Activated CD8-positive, alpha-beta memory T cell treated with anti-CD3 and anti-CD28 coated beads, Interleukin-2, amount 10 ng/mL, durations not matched to agents 7 days and 5 days (primary cell): Measurements from ENCODE around the gene MAP6D1. TPM values are rescaled to one million over a fixed set of nuclear protein-coding genes. Genes with fewer than 3 reads are reported as not detected.

ENCODE experiments used
- ATAC-seq: fragments of 150-1000 bp; cut with Tn5 transposase; one replicate; pipeline ENCODE4 v1.10.0; 2021; ENCODE audit warnings: moderate library complexity
- CTCF ChIA-PET: fragments of 350-600 bp; sonication (Branson Sonifier 250); formaldehyde crosslinking; loops from one replicate; lab custom pipeline; 2021; ENCODE audit warnings: antibody characterized with exemption; lab: Charles Lee
- DNase-seq: peaks from one replicate; pipeline ENCODE4 v3.0.0-alpha.2; 2020
- H3K27ac Mint-ChIP-seq: one replicate; pipeline ENCODE4 v1.8.0; 2021; ENCODE audit warnings: mild to moderate bottlenecking, mixed read lengths
- H3K27me3 Mint-ChIP-seq: one replicate; pipeline ENCODE4 v1.8.0; 2021; ENCODE audit warnings: mixed read lengths
- H3K36me3 Mint-ChIP-seq: one replicate; pipeline ENCODE4 v1.8.0; 2021; ENCODE audit warnings: mild to moderate bottlenecking, mixed read lengths
- H3K4me1 Mint-ChIP-seq: one replicate; pipeline ENCODE4 v1.8.0; 2021; ENCODE audit warnings: mixed read lengths
- H3K4me3 Mint-ChIP-seq: one replicate; pipeline ENCODE4 v1.8.0; 2021; ENCODE audit warnings: mild to moderate bottlenecking, moderate library complexity, mixed read lengths
- H3K9me3 Mint-ChIP-seq: one replicate; pipeline ENCODE4 v1.8.0; 2022; ENCODE audit warnings: low read depth, mixed read lengths
- total RNA-seq, 2 experiments: library from RNA; stranded (reverse); gene quantifications; one replicate each; pipeline ENCODE4 v1.2.3, GENCODE V29; 2021

Gene MAP6D1
- total RNA-seq, 2 experiments from 2014 or later, result 0.47 to 0.70 TPM

DNA sequence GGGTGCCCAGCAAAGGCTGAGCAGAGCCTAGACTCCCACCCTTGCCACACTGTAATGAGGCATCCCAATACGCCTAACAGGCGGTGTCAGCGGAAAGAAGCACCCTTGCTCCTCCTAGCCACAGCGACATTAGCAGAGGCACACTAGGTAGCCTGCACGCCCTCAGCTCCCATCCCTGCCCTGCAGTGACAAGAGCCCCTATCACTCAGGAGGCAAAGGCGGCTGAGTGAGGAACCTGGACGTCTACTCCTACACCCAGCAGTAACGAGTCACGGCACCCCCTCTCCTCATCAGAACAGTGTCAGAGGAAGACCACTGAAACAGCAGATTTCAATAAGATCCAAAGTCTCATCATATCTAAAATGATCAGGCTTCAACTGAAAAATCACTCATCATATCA, 12.0 kb upstream of the MAP6D1 start:
- CTCF ChIA-PET, result no interaction called here
- no peaks in the 10 kb centered on the region for H3K9me3 Mint-ChIP-seq
- H3K27me3 Mint-ChIP-seq, result no peaks in the 10 kb centered on the region
- ATAC-seq, result no peak
- peaks cover 2% of the 10 kb centered on the region for H3K4me1 Mint-ChIP-seq
- peaks cover 23% of the 10 kb centered on the region for H3K36me3 Mint-ChIP-seq
- DNase-seq, result no peak
- H3K27ac Mint-ChIP-seq, result no peak overlapping the region
- no peak overlapping the region for H3K4me3 Mint-ChIP-seq

DNA sequence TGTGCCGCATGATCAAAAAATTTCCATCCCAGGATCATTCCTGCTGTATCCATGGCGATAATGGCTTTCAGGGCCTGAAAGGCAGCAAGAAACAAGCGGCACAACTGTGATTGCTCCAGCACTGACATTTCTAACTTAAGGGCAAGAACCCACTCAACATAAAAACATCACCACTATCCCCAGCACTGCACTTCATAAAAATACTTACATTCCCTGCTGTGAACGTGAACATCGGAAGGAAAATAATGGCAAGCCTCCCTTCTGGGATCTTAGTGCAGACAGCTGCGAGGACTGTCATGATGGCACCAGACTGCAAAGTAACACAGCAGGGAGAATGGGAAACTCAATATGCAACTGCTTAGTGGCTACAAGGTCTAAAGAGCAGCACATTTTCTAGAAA, 8.1 kb upstream of the MAP6D1 start:
- ATAC-seq, result no peak
- CTCF ChIA-PET, result interaction anchor here (1.3 kb wide), 1 partner anchor 12 kb away, joined by 3 read pairs; no protein-coding TSS in a partner anchor
- Mint-ChIP-seq H3K36me3 (peaks cover 5% of the 10 kb centered on the region), H3K9me3 (no peaks in the 10 kb centered on the region), H3K4me1 (peaks cover 2% of the 10 kb centered on the region), H3K27me3 (no peaks in the 10 kb centered on the region), H3K27ac (no peak overlapping the region), H3K4me3 (no peak overlapping the region)
- DNase-seq, result no peak

DNA sequence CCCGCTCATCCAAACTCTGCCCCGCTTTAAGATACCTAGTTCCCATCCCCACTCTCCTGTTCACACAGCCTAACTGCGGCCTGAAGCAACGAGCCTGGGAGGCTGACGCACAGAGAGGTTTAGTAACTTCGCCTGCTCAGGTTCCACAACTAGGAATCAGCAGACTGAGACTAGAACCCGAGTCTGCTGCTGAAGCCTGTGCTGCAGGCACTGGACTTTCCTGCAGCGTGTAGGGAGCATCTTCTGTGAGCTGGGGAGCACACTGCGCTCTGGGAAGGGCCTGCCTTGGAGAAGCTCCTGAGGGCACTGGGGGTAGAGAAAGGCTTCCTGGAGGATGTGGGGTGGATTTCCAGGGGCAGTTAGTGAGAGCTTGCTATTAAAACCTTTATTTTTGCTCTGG, 4.8 kb upstream of the MAP6D1 start:
- peaks cover 3% of the 10 kb centered on the region for H3K27me3 Mint-ChIP-seq
- H3K36me3 Mint-ChIP-seq, result peaks cover 5% of the 10 kb centered on the region
- CTCF ChIA-PET, result interaction anchor here (1.8 kb wide), 1 partner anchor 12 kb away, joined by 4 read pairs; no protein-coding TSS in a partner anchor
- H3K27ac Mint-ChIP-seq, result no peak overlapping the region
- peaks cover 5% of the 10 kb centered on the region for H3K4me1 Mint-ChIP-seq
- H3K4me3 Mint-ChIP-seq, result no peak overlapping the region
- no peaks in the 10 kb centered on the region for H3K9me3 Mint-ChIP-seq
- DNase-seq (no peak), ATAC-seq (no peak)

- H3K4me3 Mint-ChIP-seq, result no peak overlapping the region
- no peaks in the 10 kb centered on the region for H3K9me3 Mint-ChIP-seq
- CTCF ChIA-PET, result interaction anchor here (1.4 to 1.8 kb wide), 2 partner anchors 11 to 14 kb away, joined by 3 to 4 read pairs; no protein-coding TSS in a partner anchor
- H3K4me1 Mint-ChIP-seq, result peaks cover 7% of the 10 kb centered on the region
- peaks cover 4% of the 10 kb centered on the region for H3K36me3 Mint-ChIP-seq
- H3K27me3 Mint-ChIP-seq, result peaks cover 4% of the 10 kb centered on the region
- H3K27ac Mint-ChIP-seq, result no peak overlapping the region
- DNase-seq, result peak; percentile 26
- ATAC-seq, result no peak
These were observed 4.1 kb upstream of the MAP6D1 start for GRCh38 chr3:183829466-183829865.

DNA sequence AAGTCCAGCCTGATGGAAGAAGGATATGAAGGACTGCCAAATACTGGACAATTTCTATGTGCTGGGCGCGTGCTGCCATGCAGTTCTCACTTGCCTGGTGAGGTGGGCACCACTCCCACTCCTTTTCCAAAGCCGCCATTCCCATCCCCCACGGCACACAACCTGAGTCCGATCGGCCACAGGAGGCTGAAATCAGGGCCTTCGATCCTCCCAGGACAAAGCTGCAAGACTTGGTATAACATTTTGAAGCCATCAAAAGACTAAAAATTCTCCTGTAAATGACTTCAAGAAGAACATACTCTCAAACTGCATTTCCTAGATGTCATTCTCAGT, 3.1 kb upstream of the MAP6D1 start:
- no peak for ATAC-seq
- CTCF ChIA-PET, result interaction anchor here (1.4 to 4.5 kb wide), 3 partner anchors 10 to 56 kb away, joined by 3 to 23 read pairs (median 4); partner anchors contain the start of gene PARL
- peaks cover 12% of the 10 kb centered on the region for H3K27me3 Mint-ChIP-seq

DNA sequence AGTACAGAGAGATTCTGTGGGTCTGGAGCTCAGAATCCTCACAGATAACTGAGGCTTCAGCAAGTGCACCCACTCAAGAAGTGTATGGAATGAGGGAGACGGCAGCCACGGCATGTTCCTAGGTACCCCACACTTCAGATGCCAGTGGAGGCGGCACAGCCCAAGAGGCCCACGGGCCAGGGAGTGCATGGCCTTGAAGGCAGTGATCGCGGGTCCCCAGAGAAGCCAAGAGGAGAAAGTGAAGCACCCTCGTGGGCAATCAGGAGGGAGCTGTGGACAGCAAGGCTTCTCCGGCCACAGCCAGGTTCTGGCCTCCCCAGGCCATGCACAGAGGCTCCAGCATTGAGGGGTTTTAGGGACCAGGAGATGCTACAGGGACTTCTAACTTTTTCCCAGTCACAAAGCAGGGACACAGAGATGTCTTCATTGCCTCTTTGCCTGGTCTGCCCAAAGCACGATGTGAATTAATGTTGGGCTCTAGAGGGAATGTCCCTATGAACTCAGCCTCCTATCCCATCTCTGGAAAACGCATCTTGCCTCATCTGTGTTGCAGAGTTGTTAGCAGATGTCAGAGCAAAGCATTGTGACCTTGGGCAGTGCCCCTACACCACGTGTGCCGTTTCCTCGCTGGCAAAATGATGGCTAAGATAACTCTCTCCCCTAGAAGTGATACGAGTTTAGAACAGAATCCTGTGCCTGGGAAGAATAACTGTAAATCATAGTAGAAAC, 2.6 kb upstream of the MAP6D1 start:
- CTCF ChIA-PET, result interaction anchor here (1.4 to 4.5 kb wide), 2 partner anchors 12 to 57 kb away, joined by 3 to 23 read pairs; partner anchors contain the start of gene PARL

More for the DNA sequence above, 3.1 kb upstream of the MAP6D1 start:
- H3K36me3 Mint-ChIP-seq, result peaks cover 2% of the 10 kb centered on the region
- peak; percentile 36 for DNase-seq
- peaks cover 15% of the 10 kb centered on the region for H3K4me1 Mint-ChIP-seq
- H3K4me3 Mint-ChIP-seq, result no peak overlapping the region
- no peaks in the 10 kb centered on the region for H3K9me3 Mint-ChIP-seq
- H3K27ac Mint-ChIP-seq, result no peak overlapping the region

GRCh38 chr3:183826448-183827250, 1.3 kb upstream of the MAP6D1 start:
- H3K36me3 Mint-ChIP-seq, result no peaks in the 10 kb centered on the region

More for the DNA sequence above, 2.6 kb upstream of the MAP6D1 start:
- Mint-ChIP-seq H3K4me1 (peaks cover 15% of the 10 kb centered on the region), H3K4me3 (no peak overlapping the region), H3K9me3 (no peaks in the 10 kb centered on the region), H3K27ac (no peak overlapping the region), H3K36me3 (peaks cover 2% of the 10 kb centered on the region), H3K27me3 (peaks cover 12% of the 10 kb centered on the region)
- ATAC-seq, result no peak
- DNase-seq, result peak; percentile 36

GRCh38 chr3:183824761-183825455, 469 bp downstream of the MAP6D1 start:
- H3K36me3 Mint-ChIP-seq, result no peaks in the 10 kb centered on the region
- H3K27ac Mint-ChIP-seq, result no peak overlapping the region
- peak; percentile 41 for DNase-seq

More at GRCh38 chr3:183826448-183827250, 1.3 kb upstream of the MAP6D1 start:
- Mint-ChIP-seq H3K9me3 (no peaks in the 10 kb centered on the region), H3K4me3 (peak overlapping the region; percentile 54), H3K27me3 (peaks cover 16% of the 10 kb centered on the region), H3K27ac (no peak overlapping the region), H3K4me1 (peaks cover 15% of the 10 kb centered on the region)
- ATAC-seq (no peak), DNase-seq (peak; percentile 40)
- CTCF ChIA-PET, result interaction anchor here (1.8 to 4.5 kb wide), 2 partner anchors 52 to 58 kb away, joined by 6 to 23 read pairs; partner anchors contain the start of gene PARL

GRCh38 chr3:183823963-183824362, 1.4 kb downstream of the MAP6D1 start:
- CTCF ChIA-PET, result interaction anchor here (0.6 to 4.5 kb wide), 3 partner anchors 8 to 481 kb away, joined by 3 to 23 read pairs (median 5); partner anchors contain the start of gene PARL
- no peak overlapping the region for H3K27ac Mint-ChIP-seq

More at GRCh38 chr3:183824761-183825455, 469 bp downstream of the MAP6D1 start:
- Mint-ChIP-seq H3K4me1 (peaks cover 15% of the 10 kb centered on the region), H3K4me3 (peak overlapping the region; percentile 70), H3K9me3 (no peaks in the 10 kb centered on the region), H3K27me3 (peaks cover 16% of the 10 kb centered on the region)
- CTCF ChIA-PET, result interaction anchor here (1.8 to 4.5 kb wide), 3 partner anchors 9 to 60 kb away, joined by 5 to 23 read pairs (median 6); partner anchors contain the start of gene PARL
- peak; percentile 50 for ATAC-seq

GRCh38 chr3:183822631-183823030, 2.7 kb downstream of the MAP6D1 start:
- no peaks in the 10 kb centered on the region for H3K9me3 Mint-ChIP-seq
- H3K27ac Mint-ChIP-seq, result no peak overlapping the region
- H3K36me3 Mint-ChIP-seq, result no peaks in the 10 kb centered on the region
- H3K27me3 Mint-ChIP-seq, result peaks cover 16% of the 10 kb centered on the region
- H3K4me1 Mint-ChIP-seq, result peaks cover 15% of the 10 kb centered on the region
- DNase-seq (no peak), ATAC-seq (no peak)
- CTCF ChIA-PET, result interaction anchor here (0.6 kb wide), 1 partner anchor 353 kb away, joined by 3 read pairs; no protein-coding TSS in a partner anchor
- no peak overlapping the region for H3K4me3 Mint-ChIP-seq

More at GRCh38 chr3:183823963-183824362, 1.4 kb downstream of the MAP6D1 start:
- Mint-ChIP-seq H3K4me3 (peak overlapping the region; percentile 70), H3K36me3 (no peaks in the 10 kb centered on the region), H3K4me1 (peaks cover 15% of the 10 kb centered on the region), H3K9me3 (no peaks in the 10 kb centered on the region), H3K27me3 (peaks cover 16% of the 10 kb centered on the region)
- DNase-seq (no peak), ATAC-seq (no peak)

DNA sequence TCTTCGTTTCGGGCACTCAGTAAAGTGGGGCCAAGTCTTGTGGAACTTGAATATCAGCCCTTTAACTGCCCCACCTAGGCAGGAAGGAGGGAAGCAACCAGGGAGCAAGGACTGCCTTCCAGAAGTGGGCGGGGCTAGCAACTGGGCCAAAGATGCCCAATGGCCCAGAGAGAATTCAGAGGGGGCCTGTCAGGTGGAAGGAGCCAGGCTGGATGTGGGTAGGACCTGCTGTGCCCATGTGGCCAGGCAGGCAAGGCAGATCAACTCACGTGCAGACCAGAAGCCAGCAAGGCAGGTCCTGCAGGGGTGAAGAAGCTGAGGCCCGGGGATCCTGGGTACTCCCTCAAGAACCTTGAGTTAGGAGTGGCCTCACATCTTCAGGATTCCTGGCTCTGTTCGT, 5.5 kb downstream of the MAP6D1 start:
- Mint-ChIP-seq H3K4me1 (peaks cover 30% of the 10 kb centered on the region), H3K9me3 (no peaks in the 10 kb centered on the region), H3K27ac (no peak overlapping the region), H3K36me3 (peaks cover 4% of the 10 kb centered on the region), H3K4me3 (no peak overlapping the region), H3K27me3 (peaks cover 13% of the 10 kb centered on the region)
- DNase-seq (no peak), ATAC-seq (no peak)
- CTCF ChIA-PET, result no interaction called here

GRCh38 chr3:183818706-183819624, 6.4 kb downstream of the MAP6D1 start:
- Mint-ChIP-seq H3K4me3 (no peak overlapping the region), H3K27ac (no peak overlapping the region), H3K4me1 (peaks cover 27% of the 10 kb centered on the region), H3K36me3 (peaks cover 4% of the 10 kb centered on the region), H3K9me3 (no peaks in the 10 kb centered on the region), H3K27me3 (peaks cover 7% of the 10 kb centered on the region)
- DNase-seq, result no peak
- CTCF ChIA-PET, result interaction anchor here (0.8 to 1.1 kb wide), 4 partner anchors 10 to 25 kb away, joined by 3 to 4 read pairs (median 3); no protein-coding TSS in a partner anchor
- ATAC-seq, result no peak
